Thyroid gland (tissue), 4 donors: Measurements from ENCODE around the gene WWP2. TPM values are rescaled to one million over a fixed set of nuclear protein-coding genes. Genes with fewer than 3 reads are reported as not detected.

ENCODE experiments used
- DNase-seq, 2 donors: peaks; one replicate each; pipeline ENCODE4 v3.0.0-alpha.2; 2019
- H3K27ac ChIP-seq, 3 donors: fragments of 200-600 bp; sonication (generic); 1 replicate in 2 of 3; 2 replicates in 1 of 3; pipeline ENCODE4 v1.5.1; 2016 to 2019; ENCODE audit warnings: mild to moderate bottlenecking in 1 of 3, moderate library complexity in 1 of 3
- H3K27me3 ChIP-seq: fragments of 200-600 bp; sonication (generic); one replicate; pipeline ENCODE4 v1.5.1; 2019
- H3K36me3 ChIP-seq, 2 donors: fragments of 200-600 bp; sonication (generic); one replicate each; pipeline ENCODE4 v1.5.1; 2016 to 2019
- H3K4me1 ChIP-seq, 2 donors: fragments of 200-600 bp; sonication (generic); one replicate each; pipeline ENCODE4 v1.5.1; 2017 to 2019
- H3K4me3 ChIP-seq, 3 donors: fragments of 200-600 bp; sonication (generic); replicated peaks in 1 of 3; 1 replicate in 2 of 3; 2 replicates in 1 of 3; pipeline ENCODE4 v1.5.1; 2016; ENCODE audit warnings: mild to moderate bottlenecking in 1 of 3
- H3K9me3 ChIP-seq: fragments of 200-600 bp; sonication (generic); one replicate; pipeline ENCODE4 v1.5.1; 2017
- POLR2A ChIP-seq, 2 donors: fragments of 450-650 bp; IDR thresholded peaks; one replicate each; pipeline ENCODE4 v1.6.1; 2017; ENCODE audit warnings: antibody characterized with exemption in 2 of 2, mild to moderate bottlenecking in 2 of 2, moderate library complexity in 1 of 2
- WGBS, 2 donors: methylation state at CpG; one replicate each; pipeline ENCODE4 v1.1.5; 2017; 5-methylcytosine and 5-hydroxymethylcytosine counted together
- intact Hi-C: fragments of 100-400 bp; cut with DNase I; formaldehyde crosslinking; loops from one replicate; pipeline ENCODE4 v1.15.1; 2023
- total RNA-seq, 4 donors: library from RNA; depleted of rRNA; stranded (reverse); fragments of >200 nt; gene quantifications; one replicate each; pipeline ENCODE4 v1.2.3, GENCODE V29; 2016
- TF ChIP-seq, protein P1 (sequence below), 6 experiments: fragments of 200-600 bp in 3 of 6; fragments of 450-650 bp in 3 of 6; sonication (generic) in 3 of 6; IDR thresholded peaks; one replicate each; pipeline ENCODE4 v1.5.1; 2016 to 2019; ENCODE audit warnings: antibody characterized with exemption in 6 of 6, mild to moderate bottlenecking in 2 of 6, inconsistent platforms in 1 of 6, moderate library complexity in 1 of 6

Gene WWP2
- total RNA-seq, 4 donors from 2014 or later, result 35.9 to 72.1 (median 47.7) TPM

DNA sequence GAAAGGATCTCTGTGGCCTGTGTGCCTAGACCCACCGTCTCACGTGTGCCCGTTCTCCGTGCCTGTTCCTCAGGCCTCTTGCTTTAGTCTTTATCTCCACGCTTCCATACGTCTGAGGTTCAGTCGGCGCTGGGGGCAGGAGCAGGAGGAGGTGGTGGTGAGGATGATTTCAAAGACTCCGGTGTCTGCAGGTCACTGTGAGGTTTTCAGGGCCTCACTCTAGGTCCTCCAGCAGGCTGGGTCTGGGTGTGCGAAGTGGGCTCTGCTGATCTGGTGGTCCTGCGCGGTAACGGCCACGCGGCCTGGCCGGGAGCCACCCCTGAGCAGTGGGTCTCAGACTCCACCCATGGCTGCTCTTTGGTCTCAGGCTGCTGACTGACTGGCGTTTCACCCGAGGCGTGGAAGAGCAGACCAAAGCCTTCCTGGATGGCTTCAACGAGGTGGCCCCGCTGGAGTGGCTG, 174.6 kb downstream of the WWP2 start:
- Histone ChIP-seq H3K27me3 (no peaks in the 10 kb centered on the region), H3K4me1 (no peaks in the 10 kb centered on the region), H3K4me3 (no peak overlapping the region), H3K27ac (no peak overlapping the region), H3K9me3 (no peaks in the 10 kb centered on the region), H3K36me3 (peaks cover 79 to 84% of the 10 kb centered on the region in 2 donors)
- 90 to 93% methylated on average over 20 to 21 of the region's 21 CpGs for WGBS, 2 donors
- DNase-seq, result no peak
- intact Hi-C loops, result no loop called here
- TF ChIP-seq, protein P1, sequence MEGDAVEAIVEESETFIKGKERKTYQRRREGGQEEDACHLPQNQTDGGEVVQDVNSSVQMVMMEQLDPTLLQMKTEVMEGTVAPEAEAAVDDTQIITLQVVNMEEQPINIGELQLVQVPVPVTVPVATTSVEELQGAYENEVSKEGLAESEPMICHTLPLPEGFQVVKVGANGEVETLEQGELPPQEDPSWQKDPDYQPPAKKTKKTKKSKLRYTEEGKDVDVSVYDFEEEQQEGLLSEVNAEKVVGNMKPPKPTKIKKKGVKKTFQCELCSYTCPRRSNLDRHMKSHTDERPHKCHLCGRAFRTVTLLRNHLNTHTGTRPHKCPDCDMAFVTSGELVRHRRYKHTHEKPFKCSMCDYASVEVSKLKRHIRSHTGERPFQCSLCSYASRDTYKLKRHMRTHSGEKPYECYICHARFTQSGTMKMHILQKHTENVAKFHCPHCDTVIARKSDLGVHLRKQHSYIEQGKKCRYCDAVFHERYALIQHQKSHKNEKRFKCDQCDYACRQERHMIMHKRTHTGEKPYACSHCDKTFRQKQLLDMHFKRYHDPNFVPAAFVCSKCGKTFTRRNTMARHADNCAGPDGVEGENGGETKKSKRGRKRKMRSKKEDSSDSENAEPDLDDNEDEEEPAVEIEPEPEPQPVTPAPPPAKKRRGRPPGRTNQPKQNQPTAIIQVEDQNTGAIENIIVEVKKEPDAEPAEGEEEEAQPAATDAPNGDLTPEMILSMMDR (IDR thresholded peaks at IDR 0.05), result no peak
- TF ChIP-seq POLR2A (IDR thresholded peaks at IDR 0.05), result no peak

DNA sequence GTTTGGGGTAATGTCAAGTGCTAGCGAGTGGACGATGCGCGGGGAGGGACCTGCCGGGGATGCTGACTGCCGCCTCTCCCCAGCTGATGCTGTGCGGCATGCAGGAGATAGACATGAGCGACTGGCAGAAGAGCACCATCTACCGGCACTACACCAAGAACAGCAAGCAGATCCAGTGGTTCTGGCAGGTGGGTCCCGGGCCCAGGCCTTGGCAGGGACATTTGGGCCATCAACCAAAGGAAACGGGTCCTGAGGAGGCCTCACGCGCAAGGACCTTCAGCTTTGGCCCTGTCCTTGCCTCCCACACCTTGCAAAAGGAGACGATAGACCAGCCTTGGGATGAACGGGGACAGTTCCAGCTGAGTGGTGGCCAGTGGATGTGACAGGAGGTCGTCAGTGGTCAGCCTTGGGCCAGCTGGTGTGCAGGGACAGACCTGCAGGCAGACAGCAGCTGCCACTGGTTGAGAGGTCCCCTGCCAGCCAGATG, 175.4 kb downstream of the WWP2 start:
- H3K4me1 ChIP-seq, result no peaks in the 10 kb centered on the region
- peaks cover 71 to 78% of the 10 kb centered on the region in 2 donors for H3K36me3 ChIP-seq
- 77 to 90% methylated on average over 14 to 16 of the region's 16 CpGs for WGBS, 2 donors
- no peak overlapping the region for H3K4me3 ChIP-seq
- intact Hi-C loops, result no loop called here
- TF ChIP-seq, protein P1 (IDR thresholded peaks at IDR 0.05), result no peak
- no peak for TF ChIP-seq POLR2A (IDR thresholded peaks at IDR 0.05)
- H3K27ac ChIP-seq, result no peak overlapping the region
- H3K27me3 ChIP-seq, result no peaks in the 10 kb centered on the region
- H3K9me3 ChIP-seq, result no peaks in the 10 kb centered on the region
- DNase-seq, result no peak

DNA sequence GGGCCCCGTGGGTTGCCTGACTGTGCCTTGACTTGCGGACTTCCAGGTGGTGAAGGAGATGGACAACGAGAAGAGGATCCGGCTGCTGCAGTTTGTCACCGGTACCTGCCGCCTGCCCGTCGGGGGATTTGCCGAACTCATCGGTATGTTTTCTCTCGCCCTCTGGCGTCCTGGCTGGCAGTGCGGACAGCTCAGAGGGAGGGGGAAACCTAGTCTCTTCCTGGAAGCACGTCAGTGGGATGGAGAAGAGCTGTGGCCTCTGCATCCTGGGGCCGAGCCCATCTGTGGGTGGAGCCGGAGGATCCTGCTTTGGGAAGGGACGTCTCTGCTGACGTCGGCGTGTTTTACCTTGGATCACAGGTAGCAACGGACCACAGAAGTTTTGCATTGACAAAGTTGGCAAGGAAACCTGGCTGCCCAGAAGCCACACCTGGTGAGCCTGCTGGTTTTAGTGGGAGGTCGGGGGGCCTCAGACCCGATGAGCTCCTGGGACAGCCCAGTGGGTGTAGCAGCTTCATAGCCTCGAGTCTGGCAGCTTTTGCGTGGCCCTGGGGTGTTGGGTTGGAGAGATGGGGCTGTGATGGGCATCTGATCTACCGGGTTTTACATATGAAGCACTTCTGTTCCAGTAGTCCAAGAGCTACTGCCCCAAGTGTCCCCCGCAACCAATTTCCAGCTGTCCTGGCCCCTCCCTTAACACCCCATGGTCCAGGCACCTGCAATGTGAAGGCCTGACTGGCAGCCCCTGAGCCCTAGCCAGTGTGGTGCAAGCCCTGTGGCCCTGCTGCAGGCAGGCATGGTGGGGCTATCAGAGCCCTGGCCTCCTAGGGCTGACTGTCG, 177.1 kb downstream of the WWP2 start:
- no peak overlapping the region for H3K27ac ChIP-seq

DNA sequence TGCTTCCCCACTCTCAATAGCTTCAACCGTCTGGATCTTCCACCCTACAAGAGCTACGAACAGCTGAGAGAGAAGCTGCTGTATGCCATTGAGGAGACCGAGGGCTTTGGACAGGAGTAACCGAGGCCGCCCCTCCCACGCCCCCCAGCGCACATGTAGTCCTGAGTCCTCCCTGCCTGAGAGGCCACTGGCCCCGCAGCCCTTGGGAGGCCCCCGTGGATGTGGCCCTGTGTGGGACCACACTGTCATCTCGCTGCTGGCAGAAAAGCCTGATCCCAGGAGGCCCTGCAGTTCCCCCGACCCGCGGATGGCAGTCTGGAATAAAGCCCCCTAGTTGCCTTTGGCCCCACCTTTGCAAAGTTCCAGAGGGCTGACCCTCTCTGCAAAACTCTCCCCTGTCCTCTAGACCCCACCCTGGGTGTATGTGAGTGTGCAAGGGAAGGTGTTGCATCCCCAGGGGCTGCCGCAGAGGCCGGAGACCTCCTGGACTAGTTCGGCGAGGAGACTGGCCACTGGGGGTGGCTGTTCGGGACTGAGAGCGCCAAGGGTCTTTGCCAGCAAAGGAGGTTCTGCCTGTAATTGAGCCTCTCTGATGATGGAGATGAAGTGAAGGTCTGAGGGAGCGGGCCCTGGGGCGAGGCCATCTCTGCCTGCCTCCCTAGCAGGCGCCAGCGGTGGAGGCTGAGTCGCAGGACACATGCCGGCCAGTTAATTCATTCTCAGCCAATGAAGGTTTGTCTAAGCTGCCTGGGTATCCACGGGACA, 177.9 kb downstream of the WWP2 start:
- TF ChIP-seq POLR2A (IDR thresholded peaks at IDR 0.05), result no peak
- TF ChIP-seq, protein P1 (IDR thresholded peaks at IDR 0.05), result no peak
- Histone ChIP-seq H3K4me1 (no peaks in the 10 kb centered on the region), H3K36me3 (peaks cover 55 to 56% of the 10 kb centered on the region in 2 donors), H3K9me3 (no peaks in the 10 kb centered on the region), H3K4me3 (no peak overlapping the region), H3K27me3 (no peaks in the 10 kb centered on the region), H3K27ac (no peak overlapping the region)
- no peak for DNase-seq
- intact Hi-C loops, result no loop called here
- WGBS, 2 donors, result 91 to 93% methylated on average over 15 to 26 of the region's 26 CpGs

More for the DNA sequence above, 177.1 kb downstream of the WWP2 start:
- Histone ChIP-seq H3K9me3 (no peaks in the 10 kb centered on the region), H3K4me3 (no peak overlapping the region), H3K4me1 (no peaks in the 10 kb centered on the region), H3K27me3 (no peaks in the 10 kb centered on the region), H3K36me3 (peaks cover 63 to 64% of the 10 kb centered on the region in 2 donors)
- intact Hi-C loops, result no loop called here
- no peak for TF ChIP-seq POLR2A (IDR thresholded peaks at IDR 0.05)
- TF ChIP-seq, protein P1 (IDR thresholded peaks at IDR 0.05), result no peak
- WGBS, 2 donors, result 93 to 94% methylated on average over 14 to 28 of the region's 28 CpGs
- DNase-seq, result no peak
